ENCODE measurements around the gene ENO4. TPM values are rescaled to one million over a fixed set of nuclear protein-coding genes. Genes with fewer than 3 reads are reported as not detected.

The ENO4 gene
- total and polyA plus RNA-seq, 9 of the 15 experiments (the other 6 are each of a cell fraction or from before 2014, with no cell fraction given) = 0.07 TPM; not detected in 8

DNA sequence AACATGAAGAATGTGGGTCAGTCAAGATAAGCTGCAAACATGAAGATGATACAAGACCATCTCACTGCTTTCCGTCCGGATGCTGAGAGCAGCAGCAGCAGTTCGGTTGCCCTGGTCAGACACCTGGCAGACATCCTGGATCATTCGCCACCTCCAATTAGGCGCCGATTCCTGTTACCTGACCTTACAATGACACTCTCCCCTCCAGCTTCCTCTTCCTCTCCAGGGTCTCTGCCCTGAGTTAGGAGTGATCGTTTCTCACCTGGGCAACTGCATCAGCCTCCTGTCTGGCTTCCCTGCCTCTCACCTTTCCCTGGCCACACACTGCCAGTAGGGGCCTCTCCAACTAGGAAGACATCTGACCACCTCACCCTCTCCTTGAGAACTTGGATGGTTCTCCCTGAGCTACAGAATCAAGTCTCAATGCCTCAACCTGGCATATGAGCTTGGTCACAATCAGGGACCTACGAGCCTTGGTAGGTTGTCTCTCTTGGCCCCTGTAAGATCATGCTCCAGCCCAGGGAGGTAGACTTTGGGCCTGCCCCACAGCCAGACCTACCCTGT, 31.4 kb upstream of the ENO4 start:
- Histone ChIP-seq H2AFZ (ENCODE audit: low read depth, low read length) (no peak overlapping the region), H3K9ac (ENCODE audit: insufficient read depth in 1 of 2, low read depth in 2 of 2, low read length in 2 of 2) (no peak overlapping the region), H3K4me3 (no peak overlapping the region), H3K27ac (ENCODE audit: extremely low read depth, low read depth, low read length) (no peak overlapping the region), H3K27me3 (ENCODE audit: control insufficient read depth in 2 of 2, insufficient read depth in 2 of 2, low read length in 2 of 2) (peaks cover 0 to 18% of the 10 kb centered on the region in 2 experiments; a peak in 3 of 5 replicates), H3K9me1 (ENCODE audit: control insufficient read depth, insufficient read depth, low read length) (no peaks in the 10 kb centered on the region), H3K4me2 (ENCODE audit: insufficient read depth, low read length) (no peak overlapping the region), H3K4me1 (replicated peaks in 1 of 2; ENCODE audit: control insufficient read depth in 2 of 2, insufficient read depth in 2 of 2, low read length in 2 of 2) (no peaks in the 10 kb centered on the region), H3K36me3 (ENCODE audit: control insufficient read depth, insufficient read depth, low read length) (no peaks in the 10 kb centered on the region), H4K20me1 (replicated peaks; ENCODE audit: control insufficient read depth, insufficient read depth, low read length) (no peaks in the 10 kb centered on the region), H3K9me3 (replicated peaks; ENCODE audit: control insufficient read depth, insufficient read depth, low read depth, low read length) (no peaks in the 10 kb centered on the region), H3K79me2 (ENCODE audit: control insufficient read depth, insufficient read depth, low read length) (no peaks in the 10 kb centered on the region)
- FAIRE-seq (no peak), ATAC-seq (no peak), DNase-seq (ENCODE audit: extremely low read depth in 1 of 4, low spot score in 3 of 4) (no peak)
- WGBS (ENCODE audit: insufficient coverage, low coverage, missing lambda C conversion rate) = 2% methylated on average over 7 of the region's 8 CpGs
- in situ Hi-C loops (cut with MboI) = no loop called here
- intact Hi-C loops (cut with micrococcal nuclease) = no loop called here
- ChIA-PET CTCF (ENCODE audit: low intra/inter-chr PET ratio) (no interaction called here), POLR2A (interaction anchor here (0.6 to 1.0 kb wide), 2 partner anchors 15 to 231 kb away, joined by 3 read pairs; no protein-coding TSS in a partner anchor)
- no TSS peak for BruUV-seq (replicated peaks)
- TF ChIP-seq, protein P1, sequence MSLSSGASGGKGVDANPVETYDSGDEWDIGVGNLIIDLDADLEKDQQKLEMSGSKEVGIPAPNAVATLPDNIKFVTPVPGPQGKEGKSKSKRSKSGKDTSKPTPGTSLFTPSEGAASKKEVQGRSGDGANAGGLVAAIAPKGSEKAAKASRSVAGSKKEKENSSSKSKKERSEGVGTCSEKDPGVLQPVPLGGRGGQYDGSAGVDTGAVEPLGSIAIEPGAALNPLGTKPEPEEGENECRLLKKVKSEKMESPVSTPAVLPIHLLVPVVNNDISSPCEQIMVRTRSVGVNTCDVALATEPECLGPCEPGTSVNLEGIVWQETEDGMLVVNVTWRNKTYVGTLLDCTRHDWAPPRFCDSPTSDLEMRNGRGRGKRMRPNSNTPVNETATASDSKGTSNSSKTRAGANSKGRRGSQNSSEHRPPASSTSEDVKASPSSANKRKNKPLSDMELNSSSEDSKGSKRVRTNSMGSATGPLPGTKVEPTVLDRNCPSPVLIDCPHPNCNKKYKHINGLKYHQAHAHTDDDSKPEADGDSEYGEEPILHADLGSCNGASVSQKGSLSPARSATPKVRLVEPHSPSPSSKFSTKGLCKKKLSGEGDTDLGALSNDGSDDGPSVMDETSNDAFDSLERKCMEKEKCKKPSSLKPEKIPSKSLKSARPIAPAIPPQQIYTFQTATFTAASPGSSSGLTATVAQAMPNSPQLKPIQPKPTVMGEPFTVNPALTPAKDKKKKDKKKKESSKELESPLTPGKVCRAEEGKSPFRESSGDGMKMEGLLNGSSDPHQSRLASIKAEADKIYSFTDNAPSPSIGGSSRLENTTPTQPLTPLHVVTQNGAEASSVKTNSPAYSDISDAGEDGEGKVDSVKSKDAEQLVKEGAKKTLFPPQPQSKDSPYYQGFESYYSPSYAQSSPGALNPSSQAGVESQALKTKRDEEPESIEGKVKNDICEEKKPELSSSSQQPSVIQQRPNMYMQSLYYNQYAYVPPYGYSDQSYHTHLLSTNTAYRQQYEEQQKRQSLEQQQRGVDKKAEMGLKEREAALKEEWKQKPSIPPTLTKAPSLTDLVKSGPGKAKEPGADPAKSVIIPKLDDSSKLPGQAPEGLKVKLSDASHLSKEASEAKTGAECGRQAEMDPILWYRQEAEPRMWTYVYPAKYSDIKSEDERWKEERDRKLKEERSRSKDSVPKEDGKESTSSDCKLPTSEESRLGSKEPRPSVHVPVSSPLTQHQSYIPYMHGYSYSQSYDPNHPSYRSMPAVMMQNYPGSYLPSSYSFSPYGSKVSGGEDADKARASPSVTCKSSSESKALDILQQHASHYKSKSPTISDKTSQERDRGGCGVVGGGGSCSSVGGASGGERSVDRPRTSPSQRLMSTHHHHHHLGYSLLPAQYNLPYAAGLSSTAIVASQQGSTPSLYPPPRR (CRISPR knock-in tag; IDR thresholded peaks at IDR 0.05; ENCODE audit: borderline replicate concordance) = no peak
- TF ChIP-seq PRPF4 (IDR thresholded peaks at IDR 0.05; ENCODE audit: insufficient read depth, low read depth, low read length, poor library complexity, severe bottlenecking) (no peak), PATZ1 (CRISPR knock-in tag; IDR thresholded peaks at IDR 0.05; ENCODE audit: borderline replicate concordance) (no peak), RHOXF2B (CRISPR knock-in tag; conservative IDR thresholded peaks at IDR 0.05) (no peak), BRD4 (IDR thresholded peaks at IDR 0.05) (no peak), RBM14 (IDR thresholded peaks at IDR 0.05; ENCODE audit: borderline replicate concordance, insufficient read depth, low read depth, low read length) (no peak), WHSC1 (IDR thresholded peaks at IDR 0.05; ENCODE audit: low read length) (no peak), CREM (IDR thresholded peaks at IDR 0.05; ENCODE audit: low read depth) (no peak), EWSR1 (IDR thresholded peaks at IDR 0.05; ENCODE audit: borderline replicate concordance, low read depth, partially characterized antibody) (no peak), PRMT5 (CRISPR knock-in tag; IDR thresholded peaks at IDR 0.05) (no peak), ZNF57 (CRISPR knock-in tag; IDR thresholded peaks at IDR 0.05) (no peak)
- TF ChIP-seq, protein P2, sequence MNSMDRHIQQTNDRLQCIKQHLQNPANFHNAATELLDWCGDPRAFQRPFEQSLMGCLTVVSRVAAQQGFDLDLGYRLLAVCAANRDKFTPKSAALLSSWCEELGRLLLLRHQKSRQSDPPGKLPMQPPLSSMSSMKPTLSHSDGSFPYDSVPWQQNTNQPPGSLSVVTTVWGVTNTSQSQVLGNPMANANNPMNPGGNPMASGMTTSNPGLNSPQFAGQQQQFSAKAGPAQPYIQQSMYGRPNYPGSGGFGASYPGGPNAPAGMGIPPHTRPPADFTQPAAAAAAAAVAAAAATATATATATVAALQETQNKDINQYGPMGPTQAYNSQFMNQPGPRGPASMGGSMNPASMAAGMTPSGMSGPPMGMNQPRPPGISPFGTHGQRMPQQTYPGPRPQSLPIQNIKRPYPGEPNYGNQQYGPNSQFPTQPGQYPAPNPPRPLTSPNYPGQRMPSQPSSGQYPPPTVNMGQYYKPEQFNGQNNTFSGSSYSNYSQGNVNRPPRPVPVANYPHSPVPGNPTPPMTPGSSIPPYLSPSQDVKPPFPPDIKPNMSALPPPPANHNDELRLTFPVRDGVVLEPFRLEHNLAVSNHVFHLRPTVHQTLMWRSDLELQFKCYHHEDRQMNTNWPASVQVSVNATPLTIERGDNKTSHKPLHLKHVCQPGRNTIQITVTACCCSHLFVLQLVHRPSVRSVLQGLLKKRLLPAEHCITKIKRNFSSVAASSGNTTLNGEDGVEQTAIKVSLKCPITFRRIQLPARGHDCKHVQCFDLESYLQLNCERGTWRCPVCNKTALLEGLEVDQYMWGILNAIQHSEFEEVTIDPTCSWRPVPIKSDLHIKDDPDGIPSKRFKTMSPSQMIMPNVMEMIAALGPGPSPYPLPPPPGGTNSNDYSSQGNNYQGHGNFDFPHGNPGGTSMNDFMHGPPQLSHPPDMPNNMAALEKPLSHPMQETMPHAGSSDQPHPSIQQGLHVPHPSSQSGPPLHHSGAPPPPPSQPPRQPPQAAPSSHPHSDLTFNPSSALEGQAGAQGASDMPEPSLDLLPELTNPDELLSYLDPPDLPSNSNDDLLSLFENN (IDR thresholded peaks at IDR 0.05; ENCODE audit: low read depth in 2 of 2, low read length in 2 of 2) = no peak
